CD4-positive, alpha-beta memory T cell (primary cell): Measurements from ENCODE around the gene C19orf47. TPM values are rescaled to one million over a fixed set of nuclear protein-coding genes. Genes with fewer than 3 reads are reported as not detected.
A peak's percentile ranks its signal among the peaks of the same experiment; 100 is the strongest.
"Not testable (repeated sequence)": the region's sequence is repeated elsewhere in the genome, so short reads cannot be mapped to it uniquely, and the experiment has no call there.

Experiments used
- CTCF ChIA-PET: fragments of 350-600 bp; sonication (Branson Sonifier 250); formaldehyde crosslinking; loops from one replicate; lab custom pipeline; 2021; ENCODE audit warnings: inconsistent platforms; ENCODE audit not compliant: partially characterized antibody; lab: Charles Lee
- POLR2A ChIA-PET: fragments of 350-600 bp; sonication (Branson Sonifier 250); formaldehyde crosslinking; loops from one replicate; lab custom pipeline; 2021; ENCODE audit not compliant: partially characterized antibody; lab: Charles Lee
- DNase-seq, 5 donors: peaks; one replicate each; pipeline versions ENCODE4 v3.0.0 to v3.0.0-alpha.2; 2020 to 2022; ENCODE audit warnings: mixed read lengths in 1 of 5
- H3K27ac ChIP-seq: one replicate; pipeline ENCODE4 v1.7.0; 2013; ENCODE audit warnings: low read depth, low read length
- H3K27me3 ChIP-seq: 2 replicates; pipeline ENCODE4 v1.7.0; 2013; ENCODE audit warnings: mild to moderate bottlenecking, low read length, moderate library complexity; ENCODE audit not compliant: insufficient read depth
- H3K36me3 ChIP-seq: 2 replicates; pipeline ENCODE4 v1.7.0; 2013; ENCODE audit warnings: mild to moderate bottlenecking, low read length, moderate library complexity; ENCODE audit not compliant: insufficient read depth
- H3K4me1 ChIP-seq: 2 replicates; pipeline ENCODE4 v1.7.0; 2013; ENCODE audit warnings: mild to moderate bottlenecking, low read length, moderate library complexity; ENCODE audit not compliant: insufficient read depth
- H3K4me3 ChIP-seq, 2 donors: one replicate each; pipeline ENCODE4 v1.7.0; 2013; ENCODE audit warnings: low read length in 2 of 2, mild to moderate bottlenecking in 1 of 2
- H3K9me3 ChIP-seq, 2 donors: one replicate each; pipeline ENCODE4 v1.7.0; 2013; ENCODE audit warnings: low read length in 2 of 2, control low read depth in 1 of 2; ENCODE audit not compliant: control insufficient read depth in 1 of 2
- H3K27ac Mint-ChIP-seq, 7 donors: one replicate each; pipeline ENCODE4 v1.8.0; 2020 to 2021; ENCODE audit warnings: mixed read lengths in 7 of 7, mild to moderate bottlenecking in 6 of 7, inconsistent platforms in 3 of 7, moderate library complexity in 3 of 7
- H3K27me3 Mint-ChIP-seq, 2 donors: one replicate each; pipeline ENCODE4 v1.8.0; 2020 to 2021; ENCODE audit warnings: mixed read lengths in 2 of 2
- H3K36me3 Mint-ChIP-seq, 2 donors: one replicate each; pipeline ENCODE4 v1.8.0; 2020 to 2021; ENCODE audit warnings: mixed read lengths in 2 of 2, inconsistent platforms in 1 of 2, mild to moderate bottlenecking in 1 of 2
- H3K4me1 Mint-ChIP-seq, 4 donors: one replicate each; pipeline ENCODE4 v1.8.0; 2020 to 2021; ENCODE audit warnings: mixed read lengths in 4 of 4, mild to moderate bottlenecking in 1 of 4
- H3K4me3 Mint-ChIP-seq, 8 donors: one replicate each; pipeline ENCODE4 v1.8.0; 2020 to 2021; ENCODE audit warnings: mixed read lengths in 8 of 8, mild to moderate bottlenecking in 7 of 8, moderate library complexity in 6 of 8, inconsistent platforms in 3 of 8
- H3K9me3 Mint-ChIP-seq, 8 donors: one replicate each; pipeline ENCODE4 v1.8.0; 2020 to 2021; ENCODE audit warnings: mixed read lengths in 8 of 8, mild to moderate bottlenecking in 5 of 8, inconsistent platforms in 3 of 8, moderate library complexity in 1 of 8
- intact Hi-C: fragments of 100-400 bp; cut with micrococcal nuclease; formaldehyde crosslinking; loops from one replicate; pipeline ENCODE4 v1.15.1; 2023
- polyA plus RNA-seq, 2 donors: library from polyadenylated mRNA; unstranded; fragments of 300-500 nt; fragmentation: Illumina TruSeq; gene quantifications; one replicate each; pipeline ENCODE4 v1.2.3, GENCODE V29; 2021
- total RNA-seq, 2 experiments: library from RNA; stranded (reverse); gene quantifications; one replicate each; pipeline ENCODE4 v1.2.3, GENCODE V29; 2021

The C19orf47 gene
- total and polyA plus RNA-seq, 4 experiments from 2014 or later: 10.0 to 17.7 (median 12.2) TPM

DNA sequence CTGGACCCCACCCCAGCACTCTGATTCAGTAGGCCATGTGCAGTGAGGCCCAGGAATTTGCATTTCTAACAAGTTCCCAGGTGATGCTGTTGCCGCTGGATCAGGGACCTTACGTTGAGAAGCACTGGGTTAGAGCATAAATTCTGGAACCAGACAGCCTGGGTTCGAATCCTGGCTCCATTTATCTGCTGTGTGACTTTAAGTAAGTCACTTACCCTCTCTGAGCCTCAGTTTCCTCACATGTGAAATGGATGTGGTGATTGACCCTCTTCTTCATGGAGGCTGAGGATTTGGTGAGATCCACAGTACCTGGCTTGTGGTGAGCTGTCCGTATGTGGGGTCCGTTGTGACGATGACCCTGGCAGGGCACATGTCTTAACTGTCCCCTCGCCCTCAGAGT, 25.9 kb upstream of the C19orf47 start:
- Mint-ChIP-seq H3K27me3 (no peaks in the 10 kb centered on the region), H3K27ac (peak overlapping the region in 1 of 7 donors; percentile 44), H3K4me1 (peaks cover 0 to 5% (median 4%) of the 10 kb centered on the region in 4 donors), H3K36me3 (peaks cover 15 to 33% of the 10 kb centered on the region in 2 donors), H3K4me3 (no peak overlapping the region), H3K9me3 (no peaks in the 10 kb centered on the region)
- H3K4me3 ChIP-seq: no peak overlapping the region
- DNase-seq: no peak
- CTCF ChIA-PET: no interaction called here
- intact Hi-C loops: no loop called here
- H3K27ac ChIP-seq: no peak overlapping the region
- H3K36me3 ChIP-seq: peaks cover 18% of the 10 kb centered on the region
- no peaks in the 10 kb centered on the region for H3K27me3 ChIP-seq
- POLR2A ChIA-PET: no interaction called here
- H3K4me1 ChIP-seq: no peaks in the 10 kb centered on the region
- no peaks in the 10 kb centered on the region for H3K9me3 ChIP-seq

GRCh38 chr19:40371802-40372122, 23.6 kb upstream of the C19orf47 start:
- H3K36me3 ChIP-seq: peaks cover 27% of the 10 kb centered on the region
- H3K27ac ChIP-seq: no peak overlapping the region
- peak overlapping the region in 1 of 7 donors; percentile 66 for H3K27ac Mint-ChIP-seq
- no peak for DNase-seq
- no peaks in the 10 kb centered on the region for H3K27me3 ChIP-seq
- H3K4me1 Mint-ChIP-seq: peaks cover 0 to 5% (median 4%) of the 10 kb centered on the region in 4 donors
- H3K36me3 Mint-ChIP-seq: peaks cover 12 to 37% of the 10 kb centered on the region in 2 donors
- CTCF ChIA-PET: no interaction called here
- H3K27me3 Mint-ChIP-seq: no peaks in the 10 kb centered on the region
- POLR2A ChIA-PET: no interaction called here
- H3K4me3 ChIP-seq: no peak overlapping the region
- H3K9me3 Mint-ChIP-seq: no peaks in the 10 kb centered on the region
- no peak overlapping the region for H3K4me3 Mint-ChIP-seq
- intact Hi-C loops: no loop called here
- no peaks in the 10 kb centered on the region for H3K4me1 ChIP-seq
- H3K9me3 ChIP-seq: no peaks in the 10 kb centered on the region

GRCh38 chr19:40370997-40371801, 23.0 kb upstream of the C19orf47 start:
- H3K27ac ChIP-seq: no peak overlapping the region
- Mint-ChIP-seq H3K4me1 (peaks cover 0 to 5% (median 4%) of the 10 kb centered on the region in 4 donors), H3K27ac (peak overlapping the region in 1 of 7 donors; percentile 8), H3K36me3 (peaks cover 12 to 38% of the 10 kb centered on the region in 2 donors), H3K4me3 (no peak overlapping the region), H3K27me3 (no peaks in the 10 kb centered on the region), H3K9me3 (no peaks in the 10 kb centered on the region)
- intact Hi-C loops: no loop called here
- H3K36me3 ChIP-seq: peaks cover 27% of the 10 kb centered on the region
- POLR2A ChIA-PET: no interaction called here
- DNase-seq: no peak
- no peak overlapping the region for H3K4me3 ChIP-seq
- no peaks in the 10 kb centered on the region for H3K9me3 ChIP-seq
- H3K4me1 ChIP-seq: no peaks in the 10 kb centered on the region
- no peaks in the 10 kb centered on the region for H3K27me3 ChIP-seq
- CTCF ChIA-PET: interaction anchor here (0.7 kb wide), 1 partner anchor 49 kb away, joined by 3 read pairs; no protein-coding TSS in a partner anchor

DNA sequence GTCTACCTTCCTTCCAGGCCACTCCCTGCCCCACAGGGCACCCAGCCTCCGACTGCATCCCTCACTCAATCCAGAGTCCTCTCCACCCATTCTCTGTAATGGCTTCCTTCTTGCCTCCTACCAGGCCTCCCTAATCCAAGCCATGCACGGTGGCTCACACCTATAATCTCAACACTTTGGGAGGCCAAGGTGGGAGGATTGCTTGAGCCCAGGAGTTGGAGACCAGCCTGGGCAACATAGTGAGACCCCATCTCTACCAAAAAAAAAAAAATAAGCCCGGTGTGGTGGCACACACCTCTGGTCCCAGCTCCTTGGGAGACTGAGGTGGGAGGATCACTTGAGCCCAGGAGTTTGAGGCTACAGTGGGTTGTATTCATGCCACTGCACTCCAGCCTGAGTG, 22.1 kb upstream of the C19orf47 start:
- H3K4me3 Mint-ChIP-seq, H3K27ac ChIP-seq, DNase-seq, H3K27me3 ChIP-seq, H3K4me3 ChIP-seq, H3K4me1 Mint-ChIP-seq, H3K9me3 Mint-ChIP-seq, H3K27ac Mint-ChIP-seq, H3K4me1 ChIP-seq, H3K9me3 ChIP-seq, H3K27me3 Mint-ChIP-seq, CTCF ChIA-PET, intact Hi-C loops: not testable (repeated sequence)
- peaks cover 15 to 36% of the 10 kb centered on the region in 2 donors for H3K36me3 Mint-ChIP-seq
- POLR2A ChIA-PET: interaction anchor here (0.6 kb wide), 1 partner anchor 978 kb away, joined by 3 read pairs; no protein-coding TSS in a partner anchor
- peaks cover 27% of the 10 kb centered on the region for H3K36me3 ChIP-seq

- no peak for DNase-seq
- Histone ChIP-seq H3K4me1 (peaks cover 6% of the 10 kb centered on the region), H3K27ac (no peak overlapping the region), H3K27me3 (no peaks in the 10 kb centered on the region), H3K4me3 (no peak overlapping the region), H3K36me3 (peaks cover 27% of the 10 kb centered on the region), H3K9me3 (no peaks in the 10 kb centered on the region)
- Mint-ChIP-seq H3K36me3 (peaks cover 15 to 35% of the 10 kb centered on the region in 2 donors), H3K4me1 (peaks cover 4 to 8% (median 7%) of the 10 kb centered on the region in 4 donors), H3K27me3 (no peaks in the 10 kb centered on the region), H3K27ac (no peak overlapping the region), H3K9me3 (no peaks in the 10 kb centered on the region), H3K4me3 (no peak overlapping the region)
- intact Hi-C loops: no loop called here
- POLR2A ChIA-PET: interaction anchor here (0.6 kb wide), 1 partner anchor 979 kb away, joined by 3 read pairs; no protein-coding TSS in a partner anchor
- CTCF ChIA-PET: no interaction called here
Measured at GRCh38 chr19:40369797-40370196, 21.6 kb upstream of the C19orf47 start.

GRCh38 chr19:40367577-40368434, 19.6 kb upstream of the C19orf47 start:
- peaks cover 10% of the 10 kb centered on the region for H3K4me1 ChIP-seq
- H3K27ac ChIP-seq: no peak overlapping the region
- H3K4me3 Mint-ChIP-seq: no peak overlapping the region
- POLR2A ChIA-PET: interaction anchor here (0.8 kb wide), 1 partner anchor 66 kb away, joined by 3 read pairs; no protein-coding TSS in a partner anchor
- H3K27ac Mint-ChIP-seq: no peak overlapping the region
- CTCF ChIA-PET: no interaction called here
- H3K36me3 Mint-ChIP-seq: peaks cover 9 to 25% of the 10 kb centered on the region in 2 donors
- intact Hi-C loops: no loop called here
- peaks cover 6 to 19% (median 12%) of the 10 kb centered on the region in 4 donors for H3K4me1 Mint-ChIP-seq
- H3K9me3 Mint-ChIP-seq: no peaks in the 10 kb centered on the region
- no peak overlapping the region for H3K4me3 ChIP-seq
- no peaks in the 10 kb centered on the region for H3K9me3 ChIP-seq
- DNase-seq: no peak
- peaks cover 20% of the 10 kb centered on the region for H3K36me3 ChIP-seq
- no peaks in the 10 kb centered on the region for H3K27me3 Mint-ChIP-seq
- no peaks in the 10 kb centered on the region for H3K27me3 ChIP-seq
